T-helper 17 cell (primary cell): ENCODE data around the gene INSIG1. TPM values are rescaled to one million over a fixed set of nuclear protein-coding genes. Genes with fewer than 3 reads are reported as not detected.

Experiments used
- ATAC-seq: fragments of 150-1000 bp; cut with Tn5 transposase; 2 replicates; pipeline ENCODE4 v1.10.0; 2021; ENCODE audit warnings: mild to moderate bottlenecking, moderate library complexity
- DNase-seq, 3 donors: peaks; one replicate each; pipeline versions ENCODE4 v3.0.0 to v3.0.0-alpha.2; 2020 to 2021
- H3K9me3 ChIP-seq: one replicate; pipeline ENCODE4 v1.7.0; 2013; ENCODE audit warnings: low read length, mild to moderate bottlenecking; ENCODE audit not compliant: control insufficient read depth, poor library complexity, severe bottlenecking
- H3K27ac Mint-ChIP-seq: one replicate; pipeline ENCODE4 v1.8.0; 2022; ENCODE audit warnings: mild to moderate bottlenecking, moderate library complexity, mixed read lengths
- H3K27me3 Mint-ChIP-seq: one replicate; pipeline ENCODE4 v1.8.0; 2022; ENCODE audit warnings: mixed read lengths
- H3K36me3 Mint-ChIP-seq: one replicate; pipeline ENCODE4 v1.8.0; 2022; ENCODE audit warnings: low read depth, mixed read lengths
- H3K4me1 Mint-ChIP-seq: one replicate; pipeline ENCODE4 v1.8.0; 2022; ENCODE audit warnings: mild to moderate bottlenecking, mixed read lengths
- H3K4me3 Mint-ChIP-seq: one replicate; pipeline ENCODE4 v1.8.0; 2022; ENCODE audit warnings: mild to moderate bottlenecking, moderate library complexity, mixed read lengths
- total RNA-seq, 4 donors: library from RNA in 2 of 4; stranded (reverse) in 2 of 4; gene quantifications; one replicate each; pipeline ENCODE4 v1.2.3 and lab custom pipeline; 2022 to 2026

Gene INSIG1
- 10 to 100 TPM; 53.3 to 55.1 TPM for total RNA-seq
- 97.5 to 98.0 reads per million in 2 donors for total RNA-seq (lab: John Stamatoyannopoulos, UW)

- DNase-seq = peak; percentile 88 to 93 (median 91)
- H3K9me3 ChIP-seq = no peaks in the 10 kb centered on the region
- H3K27ac Mint-ChIP-seq = peak within 1 kb of the TSS; percentile 97
- peak within 1 kb of the TSS; percentile 92 for H3K4me3 Mint-ChIP-seq
- ATAC-seq = peak; percentile 56
- H3K27me3 Mint-ChIP-seq = peaks cover 5% of the 10 kb centered on the region
- H3K36me3 Mint-ChIP-seq = peaks cover 3% of the 10 kb centered on the region
- peaks cover 31% of the 10 kb centered on the region for H3K4me1 Mint-ChIP-seq
Measured at GRCh38 chr7:155297517-155298287, at the start of gene INSIG1. TSS of gene INSIG1 (plus strand) at chr7:155297878. CDS start at chr7:155298286, 408 bp downstream.

- DNase-seq (no peak), ATAC-seq (no peak)
- no peaks in the 10 kb centered on the region for H3K9me3 ChIP-seq
- peaks cover 56% of the 10 kb centered on the region for H3K27me3 Mint-ChIP-seq
- H3K4me1 Mint-ChIP-seq = peaks cover 3% of the 10 kb centered on the region
- no peak overlapping the region for H3K27ac Mint-ChIP-seq
- H3K36me3 Mint-ChIP-seq = peaks cover 2% of the 10 kb centered on the region
- H3K4me3 Mint-ChIP-seq = no peak overlapping the region
Measured at GRCh38 chr7:155248366-155248756, 49.3 kb upstream of the INSIG1 start.

- Mint-ChIP-seq H3K4me3 (no peak overlapping the region), H3K36me3 (peaks cover 6% of the 10 kb centered on the region), H3K27me3 (peaks cover 60% of the 10 kb centered on the region), H3K27ac (no peak overlapping the region), H3K4me1 (peaks cover 3% of the 10 kb centered on the region)
- ATAC-seq (no peak), DNase-seq (no peak)
- no peaks in the 10 kb centered on the region for H3K9me3 ChIP-seq
Measured at GRCh38 chr7:155251831-155252230, 45.8 kb upstream of the INSIG1 start.

- no peak overlapping the region for H3K4me3 Mint-ChIP-seq
- H3K4me1 Mint-ChIP-seq = peaks cover 3% of the 10 kb centered on the region
- ATAC-seq = no peak
Measured at GRCh38 chr7:155252444-155252887, 45.2 kb upstream of the INSIG1 start.

GRCh38 chr7:155252892-155253501, 44.7 kb upstream of the INSIG1 start:
- H3K9me3 ChIP-seq = no peaks in the 10 kb centered on the region
- Mint-ChIP-seq H3K27me3 (peaks cover 55% of the 10 kb centered on the region), H3K27ac (no peak overlapping the region), H3K4me3 (no peak overlapping the region), H3K4me1 (peaks cover 3% of the 10 kb centered on the region), H3K36me3 (peaks cover 6% of the 10 kb centered on the region)
- no peak for ATAC-seq
- DNase-seq = no peak

More at GRCh38 chr7:155252444-155252887, 45.2 kb upstream of the INSIG1 start:
- Mint-ChIP-seq H3K27ac (no peak overlapping the region), H3K36me3 (peaks cover 6% of the 10 kb centered on the region), H3K27me3 (peaks cover 60% of the 10 kb centered on the region)
- no peak for DNase-seq
- no peaks in the 10 kb centered on the region for H3K9me3 ChIP-seq

GRCh38 chr7:155254018-155254417, 43.7 kb upstream of the INSIG1 start:
- Mint-ChIP-seq H3K27me3 (peaks cover 46% of the 10 kb centered on the region), H3K27ac (no peak overlapping the region), H3K4me3 (no peak overlapping the region), H3K36me3 (peaks cover 6% of the 10 kb centered on the region), H3K4me1 (peaks cover 3% of the 10 kb centered on the region)
- ATAC-seq (no peak), DNase-seq (no peak)
- H3K9me3 ChIP-seq = no peaks in the 10 kb centered on the region

- Mint-ChIP-seq H3K4me3 (no peak overlapping the region), H3K27me3 (peaks cover 49% of the 10 kb centered on the region), H3K27ac (no peak overlapping the region), H3K36me3 (peaks cover 6% of the 10 kb centered on the region), H3K4me1 (peaks cover 3% of the 10 kb centered on the region)
- no peaks in the 10 kb centered on the region for H3K9me3 ChIP-seq
- ATAC-seq (no peak), DNase-seq (no peak)
Measured at GRCh38 chr7:155255071-155255470, 42.6 kb upstream of the INSIG1 start.

GRCh38 chr7:155255621-155256020, 42.1 kb upstream of the INSIG1 start:
- H3K27ac Mint-ChIP-seq = no peak overlapping the region
- no peaks in the 10 kb centered on the region for H3K9me3 ChIP-seq
- peaks cover 50% of the 10 kb centered on the region for H3K27me3 Mint-ChIP-seq
- no peak for DNase-seq
- peaks cover 6% of the 10 kb centered on the region for H3K36me3 Mint-ChIP-seq
- H3K4me3 Mint-ChIP-seq = no peak overlapping the region
- ATAC-seq = no peak
- peaks cover 3% of the 10 kb centered on the region for H3K4me1 Mint-ChIP-seq

- no peak overlapping the region for H3K27ac Mint-ChIP-seq
- H3K9me3 ChIP-seq = no peaks in the 10 kb centered on the region
- peaks cover under 1% of the 10 kb centered on the region for H3K4me1 Mint-ChIP-seq
- ATAC-seq = no peak
- H3K36me3 Mint-ChIP-seq = peaks cover 6% of the 10 kb centered on the region
- H3K4me3 Mint-ChIP-seq = no peak overlapping the region
- no peak for DNase-seq
- H3K27me3 Mint-ChIP-seq = peaks cover 52% of the 10 kb centered on the region
Measured at GRCh38 chr7:155256081-155256760, 41.5 kb upstream of the INSIG1 start.

- Mint-ChIP-seq H3K36me3 (peaks cover 4% of the 10 kb centered on the region), H3K27ac (no peak overlapping the region), H3K4me3 (no peak overlapping the region), H3K27me3 (peaks cover 46% of the 10 kb centered on the region), H3K4me1 (no peaks in the 10 kb centered on the region)
- ATAC-seq (no peak), DNase-seq (no peak)
- no peaks in the 10 kb centered on the region for H3K9me3 ChIP-seq
Measured at GRCh38 chr7:155256761-155257481, 40.8 kb upstream of the INSIG1 start.

GRCh38 chr7:155257482-155258225, 40.0 kb upstream of the INSIG1 start:
- H3K4me1 Mint-ChIP-seq = no peaks in the 10 kb centered on the region
- H3K9me3 ChIP-seq = no peaks in the 10 kb centered on the region
- peaks cover 5% of the 10 kb centered on the region for H3K36me3 Mint-ChIP-seq
- H3K4me3 Mint-ChIP-seq = no peak overlapping the region
- H3K27me3 Mint-ChIP-seq = peaks cover 44% of the 10 kb centered on the region
- ATAC-seq (no peak), DNase-seq (no peak)
- no peak overlapping the region for H3K27ac Mint-ChIP-seq

GRCh38 chr7:155258226-155258560, 39.5 kb upstream of the INSIG1 start:
- ATAC-seq = no peak
- no peak overlapping the region for H3K27ac Mint-ChIP-seq
- H3K4me1 Mint-ChIP-seq = no peaks in the 10 kb centered on the region
- H3K27me3 Mint-ChIP-seq = peaks cover 43% of the 10 kb centered on the region
- no peaks in the 10 kb centered on the region for H3K9me3 ChIP-seq
- peaks cover 5% of the 10 kb centered on the region for H3K36me3 Mint-ChIP-seq
- no peak for DNase-seq
- H3K4me3 Mint-ChIP-seq = no peak overlapping the region
